Right atrium auricular region (tissue), 2 donors: Measurements from ENCODE around the gene YES1. TPM values are rescaled to one million over a fixed set of nuclear protein-coding genes. Genes with fewer than 3 reads are reported as not detected.

Experiments
- DNase-seq: peaks from one replicate; pipeline ENCODE4 v3.0.0-alpha.2; 2019; ENCODE audit warnings: low spot score
- H3K27ac ChIP-seq, 2 donors: fragments of 200-600 bp; sonication (generic); 1 replicate in 1 of 2; 2 replicates in 1 of 2; pipeline ENCODE4 v1.5.1; 2016 to 2019
- H3K27me3 ChIP-seq, 2 donors: fragments of 200-600 bp; sonication (generic); one replicate each; pipeline versions ENCODE4 v1.5.1 to v1.6.0; 2017 to 2019
- H3K36me3 ChIP-seq: fragments of 200-600 bp; sonication (generic); one replicate; pipeline ENCODE4 v1.5.1; 2016
- H3K4me1 ChIP-seq, 2 donors: fragments of 200-600 bp; sonication (generic); one replicate each; pipeline versions ENCODE4 v1.5.1 to v1.6.0; 2017 to 2019
- H3K4me3 ChIP-seq, 2 donors: fragments of 200-600 bp; sonication (generic); 1 replicate in 1 of 2; 2 replicates in 1 of 2; pipeline ENCODE4 v1.5.1; 2017 to 2019; ENCODE audit warnings: mild to moderate bottlenecking in 1 of 2, moderate library complexity in 1 of 2
- H3K9me3 ChIP-seq, 2 donors: fragments of 200-600 bp; sonication (generic); one replicate each; pipeline ENCODE4 v1.5.1; 2019
- total RNA-seq, 2 donors: library from RNA; depleted of rRNA; stranded (reverse); fragments of >200 nt; gene quantifications; one replicate each; pipeline ENCODE4 v1.1.0, GENCODE V29; 2016
- TF ChIP-seq, protein P1 (sequence below), 2 donors: fragments of 200-600 bp; sonication (generic); IDR thresholded peaks; one replicate each; pipeline ENCODE4 v1.5.1; 2019; ENCODE audit warnings: antibody characterized with exemption in 2 of 2

The YES1 gene
- total RNA-seq, 2 donors from 2014 or later: 20.3 to 37.3 TPM

DNA sequence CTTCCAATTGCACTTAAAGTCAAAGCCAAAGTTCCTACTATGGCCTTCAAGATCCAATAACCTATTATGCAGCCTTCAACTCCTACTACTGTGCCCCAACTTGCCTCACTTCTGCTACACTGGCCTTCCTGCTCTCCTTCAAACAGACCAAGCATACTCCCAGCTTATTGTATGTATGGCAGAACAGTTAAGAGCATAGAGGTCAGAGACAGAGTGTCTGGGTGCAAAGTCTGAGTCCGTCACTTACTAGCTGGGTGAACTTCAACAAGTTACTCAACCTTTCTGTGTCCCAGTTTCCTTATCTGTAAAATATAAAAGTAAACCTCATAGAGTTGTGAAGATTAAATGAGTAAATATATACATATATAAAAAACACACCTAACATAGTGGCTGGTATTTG lies 37.2 kb downstream of the YES1 start:
- H3K27ac ChIP-seq: no peak overlapping the region
- no peaks in the 10 kb centered on the region for H3K36me3 ChIP-seq
- H3K4me3 ChIP-seq: no peak overlapping the region
- no peaks in the 10 kb centered on the region for H3K9me3 ChIP-seq
- TF ChIP-seq, protein P1, sequence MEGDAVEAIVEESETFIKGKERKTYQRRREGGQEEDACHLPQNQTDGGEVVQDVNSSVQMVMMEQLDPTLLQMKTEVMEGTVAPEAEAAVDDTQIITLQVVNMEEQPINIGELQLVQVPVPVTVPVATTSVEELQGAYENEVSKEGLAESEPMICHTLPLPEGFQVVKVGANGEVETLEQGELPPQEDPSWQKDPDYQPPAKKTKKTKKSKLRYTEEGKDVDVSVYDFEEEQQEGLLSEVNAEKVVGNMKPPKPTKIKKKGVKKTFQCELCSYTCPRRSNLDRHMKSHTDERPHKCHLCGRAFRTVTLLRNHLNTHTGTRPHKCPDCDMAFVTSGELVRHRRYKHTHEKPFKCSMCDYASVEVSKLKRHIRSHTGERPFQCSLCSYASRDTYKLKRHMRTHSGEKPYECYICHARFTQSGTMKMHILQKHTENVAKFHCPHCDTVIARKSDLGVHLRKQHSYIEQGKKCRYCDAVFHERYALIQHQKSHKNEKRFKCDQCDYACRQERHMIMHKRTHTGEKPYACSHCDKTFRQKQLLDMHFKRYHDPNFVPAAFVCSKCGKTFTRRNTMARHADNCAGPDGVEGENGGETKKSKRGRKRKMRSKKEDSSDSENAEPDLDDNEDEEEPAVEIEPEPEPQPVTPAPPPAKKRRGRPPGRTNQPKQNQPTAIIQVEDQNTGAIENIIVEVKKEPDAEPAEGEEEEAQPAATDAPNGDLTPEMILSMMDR (IDR thresholded peaks at IDR 0.05): no peak
- H3K27me3 ChIP-seq: no peaks in the 10 kb centered on the region
- DNase-seq: no peak
- peaks cover 0 to 17% of the 10 kb centered on the region in 2 donors for H3K4me1 ChIP-seq

DNA sequence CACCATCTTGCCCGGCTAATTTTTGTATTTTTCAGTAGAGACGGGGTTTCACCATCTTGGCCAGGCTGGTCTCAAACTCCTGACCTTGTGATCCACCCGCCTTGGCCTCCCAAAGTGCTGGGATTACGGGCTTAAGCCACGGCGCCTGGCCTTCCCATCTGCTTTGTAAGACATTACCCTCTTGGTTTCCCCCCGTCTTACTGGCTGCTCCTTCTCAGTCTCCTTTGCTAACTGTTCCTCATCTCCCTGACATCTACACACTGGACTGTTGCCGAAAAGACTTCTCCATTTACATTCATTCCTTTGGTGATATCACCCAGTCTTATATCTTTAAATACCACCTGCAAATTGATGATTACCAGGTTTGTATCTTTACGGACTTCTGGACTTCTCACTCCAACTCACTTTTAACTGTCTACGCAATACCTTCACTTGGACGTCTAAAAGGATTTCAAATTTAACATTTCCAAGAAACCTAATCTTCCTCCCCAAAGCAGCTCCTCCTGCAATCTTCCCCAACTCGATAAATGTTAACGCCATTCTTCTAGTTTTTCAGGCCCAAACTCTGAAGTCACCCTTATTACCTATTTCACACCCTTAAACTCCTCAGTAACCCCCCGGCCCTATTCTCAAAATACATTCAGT lies 37.9 kb downstream of the YES1 start:
- Histone ChIP-seq H3K4me3 (no peak overlapping the region), H3K9me3 (no peaks in the 10 kb centered on the region), H3K27me3 (no peaks in the 10 kb centered on the region), H3K4me1 (peaks cover 0 to 17% of the 10 kb centered on the region in 2 donors), H3K36me3 (no peaks in the 10 kb centered on the region), H3K27ac (no peak overlapping the region)
- TF ChIP-seq, protein P1 (IDR thresholded peaks at IDR 0.05): no peak
- DNase-seq: no peak

DNA sequence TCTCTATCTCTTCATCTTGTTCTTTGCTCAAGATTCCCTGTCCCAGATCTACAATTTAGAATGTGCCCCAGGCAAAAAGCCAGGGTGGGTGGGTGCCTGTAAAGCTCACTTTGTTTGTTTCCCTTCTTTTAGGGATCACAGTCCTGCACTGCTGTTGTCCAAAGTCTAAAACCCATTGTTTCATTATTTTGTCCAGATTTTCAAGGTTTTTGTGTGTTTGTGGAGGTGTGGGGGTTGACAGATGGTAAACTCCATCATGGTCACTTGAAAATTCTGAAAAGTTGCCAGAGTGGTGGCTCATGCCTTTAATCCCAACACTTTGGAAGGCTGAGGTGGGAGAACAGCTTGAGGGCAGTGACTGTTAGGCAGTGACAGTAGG lies 41.5 kb downstream of the YES1 start:
- Histone ChIP-seq H3K9me3 (no peaks in the 10 kb centered on the region), H3K27me3 (no peaks in the 10 kb centered on the region), H3K4me3 (no peak overlapping the region), H3K27ac (no peak overlapping the region), H3K4me1 (peaks cover 0 to 9% of the 10 kb centered on the region in 2 donors), H3K36me3 (no peaks in the 10 kb centered on the region)
- no peak for DNase-seq
- TF ChIP-seq, protein P1 (IDR thresholded peaks at IDR 0.05): no peak

DNA sequence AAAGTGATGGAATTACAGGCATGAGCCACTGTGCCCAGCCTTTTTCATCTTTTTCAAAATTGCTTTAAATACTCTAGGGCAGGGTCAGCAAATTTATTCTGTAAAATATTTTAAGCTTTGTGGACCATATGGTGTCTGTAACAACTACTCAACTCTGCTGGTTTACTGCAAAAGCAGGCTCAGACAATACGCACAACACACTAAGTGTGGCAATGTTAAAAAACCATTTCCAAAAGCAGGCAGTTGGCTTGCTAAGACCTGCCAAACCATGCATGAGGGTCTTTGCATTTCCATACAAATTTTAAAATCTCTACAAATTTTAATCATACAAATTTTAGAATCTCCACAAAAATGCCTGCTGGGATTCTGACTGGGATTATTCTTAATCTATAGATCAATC lies 44.1 kb downstream of the YES1 start:
- Histone ChIP-seq H3K27me3 (no peaks in the 10 kb centered on the region), H3K36me3 (no peaks in the 10 kb centered on the region), H3K4me1 (peaks cover 0 to 9% of the 10 kb centered on the region in 2 donors), H3K27ac (no peak overlapping the region), H3K4me3 (no peak overlapping the region), H3K9me3 (no peaks in the 10 kb centered on the region)
- DNase-seq: no peak
- TF ChIP-seq, protein P1 (IDR thresholded peaks at IDR 0.05): no peak

DNA sequence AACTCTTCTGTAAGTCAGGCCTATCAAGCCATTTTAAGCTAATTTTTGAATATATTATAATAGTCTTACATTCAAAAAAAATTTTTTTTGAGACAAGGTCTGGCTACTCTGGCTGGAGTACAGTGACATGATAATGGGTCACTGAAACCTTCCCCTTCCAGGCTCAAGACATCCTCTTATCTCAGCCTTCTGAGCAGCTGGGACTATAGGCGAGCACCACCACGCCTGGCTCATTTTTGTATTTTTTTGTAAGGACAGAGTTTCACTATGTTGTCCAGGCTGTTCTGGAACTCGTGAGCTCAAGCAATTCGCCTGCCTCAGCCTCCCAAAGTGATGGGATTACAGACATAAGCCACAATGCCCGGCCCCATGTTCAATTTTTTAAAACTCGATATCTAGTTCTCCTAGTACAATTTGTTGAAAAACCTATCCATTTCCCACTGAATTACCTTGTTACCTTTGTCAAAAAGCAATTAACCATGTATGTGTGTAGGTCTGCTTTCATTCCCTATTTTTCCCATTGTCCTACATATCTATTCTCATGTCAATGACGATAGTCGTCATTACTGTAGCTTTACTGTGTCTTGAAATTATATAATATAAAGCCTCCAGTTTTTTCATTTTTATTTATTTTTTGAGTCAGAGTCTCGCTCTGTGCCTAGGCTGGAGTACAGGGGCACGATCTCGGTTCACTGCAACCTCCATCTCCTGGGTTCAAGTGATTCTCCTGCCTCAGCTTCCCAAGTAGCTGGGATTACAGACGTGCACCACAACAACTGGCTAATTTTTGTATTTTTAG lies 44.8 kb downstream of the YES1 start:
- Histone ChIP-seq H3K9me3 (no peaks in the 10 kb centered on the region), H3K27me3 (no peaks in the 10 kb centered on the region), H3K27ac (no peak overlapping the region), H3K4me3 (no peak overlapping the region), H3K4me1 (peaks cover 0 to 9% of the 10 kb centered on the region in 2 donors), H3K36me3 (no peaks in the 10 kb centered on the region)
- TF ChIP-seq, protein P1 (IDR thresholded peaks at IDR 0.05): no peak
- no peak for DNase-seq
